GM21576 (cell line): ENCODE measurements around the gene SLC6A11.

Source experiments
- ATAC-seq: cut with Tn5 transposase; IDR thresholded peaks from one replicate; pipeline ENCODE4 v1.9.1; 2021; ENCODE audit warnings: mild to moderate bottlenecking, moderate library complexity; ENCODE audit not compliant: unreplicated experiment

Gene SLC6A11

DNA sequence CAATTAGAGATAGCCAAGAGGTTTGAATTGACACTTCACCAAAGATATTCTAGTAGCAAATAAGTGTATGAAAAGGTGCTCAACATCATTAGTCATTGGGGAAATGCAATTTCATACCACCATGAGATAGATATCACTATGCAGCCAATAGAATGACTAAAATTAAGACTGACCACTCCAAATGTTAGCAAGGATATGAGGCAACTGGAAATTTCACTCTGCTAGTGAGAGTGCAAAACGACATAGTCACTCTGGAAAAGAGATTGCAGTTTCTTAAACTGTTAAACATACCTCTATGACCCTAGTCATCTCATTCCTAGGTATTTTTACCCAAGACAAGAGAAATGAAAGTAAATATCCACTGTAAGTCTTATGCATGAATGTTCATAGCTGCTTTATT lies 27.6 kb upstream of the SLC6A11 start:
- no peak for ATAC-seq

DNA sequence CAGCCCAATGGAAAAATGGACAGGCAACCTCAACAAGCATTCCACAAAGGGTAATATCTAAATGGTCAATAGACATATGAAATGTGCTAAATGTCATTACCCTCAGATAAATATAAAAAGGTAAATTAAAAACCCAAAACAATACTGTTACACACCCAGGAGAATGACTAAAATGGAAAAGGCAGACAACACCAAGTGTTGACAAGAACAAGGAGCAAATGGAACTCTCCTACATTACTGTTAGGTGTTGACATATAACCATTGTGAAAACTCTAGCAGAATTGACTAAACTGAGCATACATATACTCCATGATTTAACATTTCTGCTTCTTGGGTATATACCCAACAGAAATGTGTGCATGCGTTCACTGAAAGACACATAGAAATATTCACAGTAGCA lies 25.3 kb upstream of the SLC6A11 start:
- ATAC-seq: no peak

DNA sequence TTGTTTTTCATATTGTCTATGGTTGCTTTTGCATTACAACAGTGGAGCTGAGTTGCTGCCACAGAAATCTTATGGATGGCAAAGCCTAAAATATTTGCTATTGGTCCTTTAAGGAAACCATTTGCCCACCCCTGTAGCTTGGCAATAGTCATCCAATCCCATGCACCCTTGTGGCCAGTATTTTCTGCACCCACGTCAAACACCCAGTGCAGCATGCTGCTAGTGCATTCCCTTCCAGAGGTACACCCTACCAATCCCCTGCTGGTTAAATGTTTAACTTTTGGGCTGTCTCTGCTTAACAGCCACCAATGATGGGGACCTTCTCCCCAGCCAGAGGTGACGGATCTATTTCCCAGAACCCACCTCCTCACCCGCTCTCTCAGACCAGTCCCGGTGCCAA lies 23.8 kb upstream of the SLC6A11 start:
- no peak for ATAC-seq

DNA sequence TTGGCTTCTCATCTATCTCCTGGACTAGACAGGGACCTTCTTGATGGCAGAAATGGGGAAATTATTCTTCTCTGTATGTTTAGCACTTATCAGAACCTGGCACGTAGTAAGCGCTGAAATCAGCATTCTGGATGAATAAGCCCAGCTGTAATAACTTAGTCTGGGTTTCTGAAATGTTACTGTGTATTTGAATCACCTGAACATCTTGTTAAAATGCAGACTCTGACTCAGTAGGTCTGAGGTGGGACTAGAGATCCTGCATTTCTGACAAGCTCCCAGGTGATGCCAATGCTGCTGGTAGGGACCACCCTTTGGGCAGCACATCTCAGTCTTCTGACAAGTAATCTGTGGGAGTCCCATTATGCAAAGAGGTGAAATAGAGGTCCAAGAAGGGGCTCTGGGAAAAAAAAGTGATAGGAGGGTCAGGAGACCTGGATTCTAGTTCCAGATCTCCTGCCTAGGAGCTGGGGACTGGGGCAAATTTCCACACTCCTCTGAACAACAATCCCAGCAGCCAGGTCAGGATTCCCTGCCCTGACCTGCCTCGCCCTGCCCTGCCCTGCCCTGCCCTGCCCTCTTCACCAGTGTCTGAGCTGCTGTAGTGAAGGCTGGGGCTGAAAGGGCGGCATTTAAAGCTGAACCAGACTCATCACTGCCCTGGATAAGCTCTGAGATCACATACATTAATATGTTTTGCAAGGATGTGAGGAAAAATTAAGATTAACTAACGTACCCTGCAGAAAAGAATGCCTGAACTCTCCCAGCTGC lies 17.2 kb upstream of the SLC6A11 start:
- ATAC-seq: no peak

DNA sequence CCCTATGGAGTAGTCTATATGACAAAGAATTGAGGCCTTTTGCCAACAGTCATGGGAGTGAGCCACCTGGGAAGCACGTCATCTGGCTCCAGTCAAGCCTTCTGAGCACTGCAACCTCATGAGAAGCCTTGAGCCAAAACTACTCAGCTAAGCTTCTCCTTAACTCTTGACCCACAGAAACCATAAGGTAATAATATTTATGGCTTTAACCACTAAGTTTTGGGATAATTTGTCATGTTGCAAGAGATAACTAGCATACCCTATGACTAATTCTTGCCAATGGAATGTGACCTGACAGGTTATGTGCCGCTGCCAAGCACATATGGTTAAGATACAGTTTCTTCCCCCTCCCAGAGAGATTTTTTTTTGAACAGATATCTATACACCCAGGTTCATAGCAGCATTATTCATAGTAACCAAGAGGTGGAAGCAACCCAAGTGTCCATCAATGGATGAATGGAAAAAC lies 11.8 kb upstream of the SLC6A11 start:
- no peak for ATAC-seq

DNA sequence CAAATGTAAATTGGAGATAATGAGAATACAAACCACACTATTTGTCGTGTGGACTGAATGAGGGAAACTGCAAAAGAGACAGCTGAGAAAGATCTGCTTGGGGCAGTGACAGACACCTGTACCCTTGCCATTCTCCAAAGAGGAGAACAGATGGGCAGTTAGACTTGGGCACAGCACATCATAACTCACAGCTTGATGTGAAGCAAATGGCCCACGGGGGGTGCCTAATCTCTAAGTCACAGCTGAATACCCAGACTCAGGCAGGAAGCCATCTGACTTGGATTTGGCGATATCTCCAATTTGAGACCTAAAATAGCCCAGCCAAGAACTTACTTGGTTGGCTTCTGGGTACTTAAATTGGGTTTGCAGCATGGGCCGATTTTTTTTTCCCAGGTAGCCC lies 10.0 kb upstream of the SLC6A11 start:
- no peak for ATAC-seq

DNA sequence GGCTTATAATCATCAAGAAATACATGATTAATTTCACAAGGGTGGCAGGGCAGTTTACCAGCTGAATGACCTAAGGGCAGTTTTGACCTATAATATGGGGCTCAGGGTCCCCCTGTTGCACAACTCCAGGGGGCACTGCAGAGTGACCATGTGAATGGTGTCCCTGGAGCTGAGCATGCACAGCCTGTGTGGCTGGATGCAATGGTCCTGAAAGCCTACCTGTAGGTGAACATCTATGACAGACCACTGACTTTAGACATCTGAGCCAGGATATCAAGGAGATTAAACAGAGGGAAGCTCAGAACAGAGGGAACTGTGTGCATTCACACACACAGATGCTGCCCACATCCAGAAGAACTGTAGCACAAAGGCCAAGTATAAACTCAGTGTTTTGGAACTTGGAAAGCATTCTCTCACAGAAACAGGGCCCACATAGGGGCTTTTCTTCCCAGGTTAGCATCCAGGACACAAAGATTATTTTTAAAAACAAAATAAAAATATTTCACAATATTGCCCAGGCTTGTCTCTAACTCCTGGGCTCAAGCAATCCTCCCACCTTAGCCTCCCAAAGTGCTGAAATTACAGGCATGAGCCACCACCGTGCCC lies 7.8 kb upstream of the SLC6A11 start:
- ATAC-seq: no peak

DNA sequence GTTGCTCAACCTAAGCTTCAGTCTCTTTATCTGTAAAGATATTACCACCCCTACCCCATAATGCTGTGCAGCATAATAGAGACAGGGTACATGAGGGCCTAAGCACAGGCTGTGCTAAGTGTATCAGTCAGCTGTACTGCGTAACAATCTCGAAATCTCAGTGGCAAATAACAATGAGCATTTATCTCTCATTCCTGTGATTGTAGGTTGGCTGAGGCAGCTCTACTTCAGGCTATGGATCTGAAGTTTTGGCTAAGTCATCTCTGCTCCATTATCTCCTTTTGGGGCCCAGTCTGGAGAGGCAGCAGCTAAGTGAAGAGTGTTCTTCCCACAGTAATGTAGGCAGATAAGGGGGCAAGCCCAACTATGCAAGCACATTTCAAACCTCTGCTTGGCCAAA lies 7.1 kb upstream of the SLC6A11 start:
- no peak for ATAC-seq

DNA sequence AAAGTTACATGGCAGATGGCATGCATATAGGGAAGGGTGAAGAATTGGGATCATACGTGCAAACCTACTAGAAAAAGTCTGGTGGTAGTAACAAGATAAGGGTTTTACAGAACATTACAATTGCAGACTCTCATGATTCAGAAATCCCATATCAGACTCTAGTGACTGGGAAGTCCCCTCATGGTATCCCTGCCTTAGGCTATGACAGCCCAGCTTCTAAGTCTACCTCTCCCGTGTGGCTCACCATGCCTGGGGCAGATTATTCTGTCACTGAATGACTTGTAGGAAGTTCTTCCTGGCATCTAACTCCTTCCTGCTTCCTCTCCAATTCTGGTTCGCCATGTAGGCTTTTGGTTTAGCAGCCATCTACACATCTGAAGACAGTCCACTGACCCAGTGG lies 5.7 kb upstream of the SLC6A11 start:
- ATAC-seq: no peak

DNA sequence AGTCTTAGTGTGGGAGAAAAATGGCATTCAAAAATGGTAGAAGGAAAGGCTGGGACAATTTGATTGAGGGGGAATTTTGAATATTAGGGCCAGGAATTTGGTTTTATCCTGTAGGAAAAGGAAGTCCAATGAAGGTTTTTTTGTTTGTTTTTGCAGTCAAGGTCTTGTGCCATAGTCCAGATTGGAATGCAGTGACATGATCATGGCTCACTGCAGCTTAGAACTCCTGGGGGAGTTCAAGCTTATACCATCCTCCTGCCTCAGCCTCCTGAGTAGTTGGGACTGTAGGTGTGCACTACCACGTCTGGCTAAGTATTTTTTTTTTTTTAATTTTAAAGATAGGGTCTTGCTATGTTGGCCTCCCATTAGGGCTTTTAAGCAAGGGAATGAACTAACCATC lies 2.6 kb upstream of the SLC6A11 start:
- no peak for ATAC-seq

DNA sequence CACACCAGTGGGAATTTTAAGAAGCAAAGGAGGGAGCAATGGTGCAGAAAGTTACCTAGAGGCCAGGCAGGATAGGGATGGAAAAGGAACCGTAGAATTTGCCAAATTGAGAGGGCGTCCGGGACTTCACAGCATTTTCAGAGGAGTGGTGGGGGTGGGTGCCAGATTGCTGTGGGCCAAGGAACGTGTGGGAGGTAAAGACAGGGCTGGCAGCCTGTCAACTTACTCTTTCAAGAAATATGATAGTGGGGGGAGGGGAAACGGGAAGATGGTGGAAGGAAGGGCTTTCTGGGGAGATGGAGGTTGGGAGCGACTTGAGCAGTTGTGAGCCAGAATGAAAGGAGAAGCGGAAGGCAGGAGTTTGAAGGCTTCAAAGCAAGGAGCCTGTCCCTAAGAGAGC lies 1.4 kb upstream of the SLC6A11 start:
- no peak for ATAC-seq

DNA sequence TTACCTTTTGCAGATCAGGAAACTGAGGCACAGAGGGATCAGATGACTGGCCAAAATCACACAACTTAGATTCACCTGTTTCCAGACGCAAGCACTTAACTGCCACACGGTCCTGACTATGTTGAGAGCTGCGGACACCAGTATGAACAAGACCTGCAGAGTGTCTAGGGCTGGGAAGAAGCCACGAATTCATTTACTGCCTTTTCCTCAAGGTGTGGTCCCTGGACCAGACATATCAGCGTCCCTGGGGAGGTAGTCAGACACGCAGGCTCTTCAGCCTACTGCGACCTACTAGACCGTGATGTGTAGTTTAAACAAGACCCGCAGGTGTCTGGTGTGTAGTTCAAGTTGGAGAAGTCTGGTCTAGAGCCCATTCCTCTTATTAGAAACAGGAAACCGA lies 541 bp upstream of the SLC6A11 start:
- no peak for ATAC-seq

DNA sequence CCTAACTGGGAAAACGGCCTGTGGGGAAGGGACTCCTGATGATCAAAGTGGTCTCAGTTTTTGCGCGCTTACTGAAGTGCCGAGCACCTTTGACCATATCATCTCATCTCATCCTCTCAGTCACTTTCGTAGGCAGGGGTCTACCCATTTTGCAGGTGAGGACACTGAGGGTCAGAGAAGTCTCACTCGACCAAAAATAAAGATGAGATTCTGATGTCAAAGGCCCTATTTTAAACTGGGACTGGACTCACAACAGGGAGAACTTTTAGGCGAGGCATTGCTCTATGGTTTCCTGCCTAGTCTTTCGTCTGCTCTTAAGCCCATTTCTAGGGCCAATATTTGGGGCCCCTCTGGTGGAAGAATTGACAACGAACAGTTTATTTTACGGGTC lies 830 bp downstream of the SLC6A11 start:
- ATAC-seq: no peak

DNA sequence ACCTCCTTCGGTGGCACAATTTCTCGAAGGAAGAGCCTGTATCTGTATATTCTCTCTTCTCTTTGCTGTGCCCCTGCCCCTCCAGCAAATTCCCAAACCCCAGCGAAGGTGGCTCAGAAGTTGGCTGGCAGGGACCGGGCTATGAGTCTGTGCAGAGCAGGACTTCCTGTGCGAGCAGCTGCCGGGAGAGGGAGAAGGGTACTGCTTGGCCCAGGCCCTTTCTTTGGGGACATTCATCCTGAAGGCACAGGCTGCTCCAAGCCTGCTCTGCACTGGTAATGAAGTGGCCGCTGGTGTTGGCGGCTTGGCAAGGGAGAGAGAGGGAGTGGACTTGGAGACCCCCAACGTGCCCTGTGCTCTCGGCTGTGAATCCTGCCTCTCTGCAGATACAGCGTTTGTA lies 1.5 kb downstream of the SLC6A11 start:
- ATAC-seq: no peak

DNA sequence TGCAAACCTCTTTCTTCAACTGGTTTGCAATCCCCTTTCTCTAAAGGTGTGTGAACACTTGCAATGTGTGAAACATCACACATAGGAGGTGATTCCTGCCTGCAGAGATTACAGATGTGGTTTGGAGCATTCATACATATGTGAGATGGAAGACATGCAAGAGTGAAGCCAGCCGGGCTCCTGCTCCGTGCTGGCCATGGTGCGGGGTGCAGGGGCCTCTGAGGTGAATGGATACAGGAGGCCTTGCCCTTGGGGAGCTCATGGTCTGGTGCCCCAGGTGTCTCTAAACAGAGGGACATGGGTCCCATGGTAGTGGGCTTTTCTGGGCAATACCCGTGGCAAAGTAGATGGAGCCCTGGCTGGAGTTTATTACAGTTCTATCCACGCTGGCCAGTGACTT lies 6.0 kb downstream of the SLC6A11 start:
- ATAC-seq: no peak

DNA sequence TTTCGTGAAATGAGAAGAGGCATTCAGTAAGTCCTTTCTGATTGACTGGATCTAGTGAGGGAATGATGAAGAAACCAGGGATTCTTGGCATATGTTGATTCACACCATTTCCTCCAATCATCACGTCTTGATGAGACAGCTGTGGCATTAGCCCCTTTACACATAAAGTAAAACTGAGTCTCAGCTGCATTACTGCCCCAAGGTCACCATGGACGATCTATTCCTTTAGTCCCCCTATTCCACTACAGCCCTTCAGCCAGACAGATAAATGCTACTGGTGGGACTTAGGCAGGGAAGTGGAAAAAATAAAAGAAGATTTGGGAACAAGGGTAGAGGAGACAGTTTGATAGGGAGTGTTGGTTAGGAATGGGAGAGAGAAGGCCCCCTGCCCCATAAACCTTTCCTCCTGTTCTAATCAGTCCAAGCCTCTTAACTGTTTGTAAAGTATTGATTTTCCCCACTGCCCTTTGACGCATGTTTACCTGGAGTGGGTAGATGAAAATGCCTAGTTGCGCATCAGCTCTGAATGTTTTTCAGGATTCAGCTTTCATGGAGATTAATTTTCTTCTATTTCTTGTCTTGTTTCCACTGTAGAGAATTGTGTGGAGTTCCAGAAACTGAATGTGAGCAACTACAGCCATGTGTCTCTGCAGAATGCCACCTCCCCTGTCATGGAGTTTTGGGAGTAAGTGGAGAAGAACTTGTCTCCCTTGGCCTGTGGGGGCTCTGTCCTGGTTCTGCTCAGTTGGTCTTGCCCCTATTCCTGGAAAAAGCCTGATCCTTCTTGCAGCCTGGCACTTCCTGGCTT lies 6.9 kb downstream of the SLC6A11 start:
- no peak for ATAC-seq

DNA sequence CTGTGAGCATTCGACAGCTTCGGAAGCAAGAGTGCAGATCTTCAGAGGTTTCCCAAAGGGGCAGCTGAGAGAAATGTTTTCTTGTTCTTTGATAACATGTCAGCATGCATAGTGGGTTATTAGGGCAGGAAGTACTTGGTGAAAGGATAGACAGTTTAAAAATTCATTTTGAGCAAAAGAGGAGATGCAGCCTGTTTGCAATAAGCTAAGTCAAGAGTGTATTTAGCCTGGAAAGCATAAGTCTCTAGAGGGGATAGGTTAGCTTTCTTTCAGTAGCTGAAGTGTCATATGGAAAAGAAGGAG lies 7.4 kb downstream of the SLC6A11 start:
- no peak for ATAC-seq

DNA sequence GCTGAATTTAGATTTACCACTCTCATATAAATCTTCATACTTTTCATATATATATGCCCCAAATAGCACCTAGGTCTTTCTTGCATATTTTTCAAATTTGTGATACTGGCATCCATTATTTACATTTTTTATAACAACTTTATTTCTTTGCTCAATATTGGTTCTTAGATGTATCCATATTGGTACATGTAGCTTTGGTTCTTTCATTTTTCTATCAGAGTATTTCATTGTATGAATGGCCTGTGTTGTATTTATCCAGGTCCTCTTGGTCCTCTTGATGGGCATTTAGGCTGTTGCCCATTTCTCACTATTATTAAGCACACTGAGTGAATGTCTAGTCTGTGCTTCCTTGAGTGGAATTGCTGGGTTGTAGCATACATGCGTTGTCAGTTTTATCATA lies 8.4 kb downstream of the SLC6A11 start:
- ATAC-seq: no peak

DNA sequence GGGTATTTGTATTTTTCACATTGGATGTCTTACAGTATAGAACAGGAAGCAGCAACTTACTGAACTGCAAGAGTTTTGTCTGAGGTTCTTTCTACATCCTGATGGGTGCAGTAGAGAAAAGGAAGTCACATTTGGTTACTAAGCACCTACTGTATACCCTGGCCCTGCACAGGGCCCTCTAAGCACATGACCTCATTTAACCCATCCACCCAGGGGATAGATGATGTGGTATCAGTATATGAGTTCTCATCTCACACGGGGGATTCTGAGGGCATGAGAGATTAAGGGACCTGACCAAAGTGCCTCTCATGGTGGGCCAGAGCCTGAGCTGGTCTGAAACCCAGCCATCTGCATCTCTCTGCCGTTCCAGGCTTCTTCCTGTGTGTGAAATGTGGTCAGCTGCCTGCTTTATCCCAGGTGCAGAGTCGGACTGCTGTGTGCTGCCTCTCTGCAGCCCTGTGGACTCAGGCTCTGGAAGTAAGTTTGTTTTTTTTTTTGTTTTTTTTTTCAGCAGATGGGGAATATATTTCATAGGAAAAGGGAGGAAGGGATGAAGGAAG lies 17.9 kb downstream of the SLC6A11 start:
- peak; percentile 55 for ATAC-seq

DNA sequence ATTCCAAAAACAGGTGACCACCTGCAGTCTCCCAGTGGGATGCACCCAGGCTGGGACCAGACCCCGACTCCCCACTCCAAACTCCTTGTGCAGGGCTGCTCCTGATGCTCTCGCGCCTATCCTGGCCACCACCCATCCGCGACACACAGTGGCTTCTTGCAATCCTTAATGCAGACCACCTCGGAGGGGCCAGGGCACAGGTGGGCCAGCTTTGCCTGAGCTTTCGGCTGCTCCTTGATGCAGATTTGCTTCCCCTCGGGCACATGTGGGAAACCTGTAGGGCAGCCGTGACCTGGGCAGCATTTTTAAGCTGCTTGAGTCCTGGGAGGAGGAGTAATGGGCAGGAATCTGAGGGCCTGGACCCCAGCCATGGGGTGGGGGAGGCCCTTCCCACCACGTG lies 18.9 kb downstream of the SLC6A11 start:
- ATAC-seq: no peak

DNA sequence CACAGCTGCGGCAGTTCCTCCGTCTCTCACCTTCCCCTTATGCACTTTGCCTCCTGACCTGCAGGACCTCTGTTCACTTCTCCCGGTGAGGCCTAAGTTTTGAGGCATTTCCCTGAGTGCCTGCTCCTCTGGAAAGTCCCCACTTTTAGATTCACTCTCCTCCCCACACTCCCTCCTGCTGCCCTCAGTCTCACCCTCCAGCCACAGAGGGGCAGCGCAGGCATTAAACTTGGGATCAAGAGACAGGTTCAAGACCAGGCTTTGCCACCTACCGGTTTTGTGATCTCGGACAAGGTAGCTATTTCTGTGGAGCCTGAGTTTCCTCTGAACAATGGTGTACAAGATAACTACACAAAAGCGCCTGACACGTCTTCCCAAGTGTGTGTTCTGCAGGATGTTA lies 19.4 kb downstream of the SLC6A11 start:
- ATAC-seq: no peak

DNA sequence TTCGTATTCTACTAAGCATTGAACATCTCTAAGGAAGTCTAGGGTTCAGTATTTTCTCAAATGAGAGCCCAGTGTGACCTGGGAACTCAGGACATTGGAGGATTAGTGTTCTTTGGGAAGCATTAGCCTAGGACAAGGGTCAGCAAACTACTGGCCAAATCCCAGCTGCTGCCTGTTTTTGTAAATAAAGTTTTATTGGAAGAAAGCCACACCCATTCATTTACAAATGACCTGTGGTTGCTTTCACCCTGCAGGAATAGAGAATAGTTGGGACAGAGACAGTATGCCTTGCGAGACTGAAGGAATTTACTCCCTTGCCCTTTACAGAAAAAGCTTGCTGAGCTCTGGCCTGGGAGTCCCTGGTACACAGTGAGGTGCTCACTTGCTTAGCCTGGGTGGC lies 20.6 kb downstream of the SLC6A11 start:
- ATAC-seq: no peak
